PC-9 (cell line): ENCODE results near the gene GCC2. TPM values are rescaled to one million over a fixed set of nuclear protein-coding genes. Genes with fewer than 3 reads are reported as not detected.
"Not testable (repeated sequence)": the region's sequence is repeated elsewhere in the genome, so short reads cannot be mapped to it uniquely, and the experiment has no call there.

Source experiments
- BruUV-seq: library from RNA; stranded (reverse); fragments of 400-500 nt; replicated peaks from 2 replicates; lab custom pipeline; 2021; lab: Mats Ljungman, UMichigan
- CTCF ChIA-PET: fragments of 300-600 bp; sonication (Branson Sonifier 250); formaldehyde crosslinking; loops from one replicate; lab custom pipeline; 2022; ENCODE audit warnings: antibody characterized with exemption; lab: Charles Lee
- POLR2A ChIA-PET: fragments of 300-600 bp; sonication (Branson Sonifier 250); formaldehyde crosslinking; loops from one replicate; lab custom pipeline; 2022; ENCODE audit warnings: antibody characterized with exemption; ENCODE audit not compliant: unreplicated experiment; lab: Charles Lee
- DNase-seq, 2 experiments: peaks; one replicate each; pipeline versions ENCODE4 v3.0.0 to v3.0.0-alpha.2; 2015 to 2022; ENCODE audit warnings: mixed read lengths in 1 of 2
- H2AFZ ChIP-seq: fragments of 200-600 bp; sonication (generic); 2 replicates; pipeline ENCODE4 v1.8.1; 2017; ENCODE audit warnings: antibody characterized with exemption
- H3F3A ChIP-seq: fragments of 200-600 bp; sonication (generic); 2 replicates; pipeline ENCODE4 v1.8.1; 2017; ENCODE audit warnings: antibody characterized with exemption, mild to moderate bottlenecking, low read depth; ENCODE audit not compliant: insufficient read depth
- H3K27ac ChIP-seq: fragments of 200-600 bp; sonication (generic); 2 replicates; pipeline ENCODE4 v1.6.1; 2016; ENCODE audit warnings: mixed run types
- H3K27me3 ChIP-seq: fragments of 200-600 bp; sonication (generic); 2 replicates; pipeline ENCODE4 v1.6.1; 2016; ENCODE audit warnings: low read depth, mixed run types; ENCODE audit not compliant: insufficient read depth
- H3K36me3 ChIP-seq: fragments of 200-600 bp; sonication (generic); 2 replicates; pipeline ENCODE4 v1.6.1; 2016; ENCODE audit warnings: low read depth, mixed run types
- H3K4me1 ChIP-seq: fragments of 200-600 bp; sonication (generic); replicated peaks from 2 replicates; pipeline ENCODE4 v1.6.1; 2016; ENCODE audit warnings: mixed run types; ENCODE audit not compliant: insufficient read depth
- H3K4me2 ChIP-seq: fragments of 200-600 bp; sonication (generic); 2 replicates; pipeline ENCODE4 v1.6.1; 2017; ENCODE audit warnings: mixed run types
- H3K4me3 ChIP-seq: fragments of 200-600 bp; sonication (generic); 2 replicates; pipeline ENCODE4 v1.6.1; 2016; ENCODE audit warnings: mixed run types
- H3K79me2 ChIP-seq: fragments of 200-600 bp; sonication (generic); 2 replicates; pipeline ENCODE4 v1.6.1; 2017; ENCODE audit warnings: low read depth, mixed run types
- H3K9me2 ChIP-seq: fragments of 200-600 bp; sonication (generic); 2 replicates; pipeline ENCODE4 v1.8.1; 2017; ENCODE audit warnings: mild to moderate bottlenecking; ENCODE audit not compliant: insufficient read depth
- H3K9me3 ChIP-seq: fragments of 200-600 bp; sonication (generic); 2 replicates; pipeline ENCODE4 v1.8.1; 2016; ENCODE audit warnings: low read depth; ENCODE audit not compliant: insufficient read depth
- H4K20me1 ChIP-seq: fragments of 200-600 bp; sonication (generic); 2 replicates; pipeline ENCODE4 v1.8.1; 2017; ENCODE audit not compliant: insufficient read depth
- EZH2 ChIP-seq: fragments of 200-600 bp; sonication (generic); IDR thresholded peaks from 2 replicates; pipeline ENCODE4 v1.8.0; 2017; ENCODE audit warnings: antibody characterized with exemption, low read depth
- intact Hi-C: fragments of 100-400 bp; cut with micrococcal nuclease; formaldehyde crosslinking; loops from one replicate; pipeline ENCODE4 v1.10.0; 2022; ENCODE audit not compliant: unreplicated experiment
- total RNA-seq: library from RNA; stranded (reverse); gene quantifications from 2 replicates; pipeline ENCODE4 v1.2.3, GENCODE V29; 2021
- TF ChIP-seq, protein P1 (sequence below): fragments of 200-600 bp; sonication (generic); conservative IDR thresholded peaks from 2 replicates; pipeline ENCODE4 v1.6.1; 2017; ENCODE audit warnings: mixed run types, antibody characterized with exemption, mild to moderate bottlenecking, moderate library complexity

The GCC2 gene
- total RNA-seq, 1 experiment from 2014 or later: 49.1 TPM

- H3K79me2 ChIP-seq: peaks cover 19% of the 10 kb centered on the region
- TF ChIP-seq EZH2: no peak
- TF ChIP-seq, protein P1, sequence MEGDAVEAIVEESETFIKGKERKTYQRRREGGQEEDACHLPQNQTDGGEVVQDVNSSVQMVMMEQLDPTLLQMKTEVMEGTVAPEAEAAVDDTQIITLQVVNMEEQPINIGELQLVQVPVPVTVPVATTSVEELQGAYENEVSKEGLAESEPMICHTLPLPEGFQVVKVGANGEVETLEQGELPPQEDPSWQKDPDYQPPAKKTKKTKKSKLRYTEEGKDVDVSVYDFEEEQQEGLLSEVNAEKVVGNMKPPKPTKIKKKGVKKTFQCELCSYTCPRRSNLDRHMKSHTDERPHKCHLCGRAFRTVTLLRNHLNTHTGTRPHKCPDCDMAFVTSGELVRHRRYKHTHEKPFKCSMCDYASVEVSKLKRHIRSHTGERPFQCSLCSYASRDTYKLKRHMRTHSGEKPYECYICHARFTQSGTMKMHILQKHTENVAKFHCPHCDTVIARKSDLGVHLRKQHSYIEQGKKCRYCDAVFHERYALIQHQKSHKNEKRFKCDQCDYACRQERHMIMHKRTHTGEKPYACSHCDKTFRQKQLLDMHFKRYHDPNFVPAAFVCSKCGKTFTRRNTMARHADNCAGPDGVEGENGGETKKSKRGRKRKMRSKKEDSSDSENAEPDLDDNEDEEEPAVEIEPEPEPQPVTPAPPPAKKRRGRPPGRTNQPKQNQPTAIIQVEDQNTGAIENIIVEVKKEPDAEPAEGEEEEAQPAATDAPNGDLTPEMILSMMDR: no peak
- CTCF ChIA-PET: no interaction called here
- H3K27ac ChIP-seq: no peak overlapping the region; the same call in 1 of the 2 replicates
- no peaks in the 10 kb centered on the region; the same call in 1 of the 2 replicates for H4K20me1 ChIP-seq
- POLR2A ChIA-PET: no interaction called here
- no peak overlapping the region for H2AFZ ChIP-seq
- intact Hi-C loops: no loop called here
- H3K9me3 ChIP-seq: no peaks in the 10 kb centered on the region
- DNase-seq: no peak
- BruUV-seq: no TSS peak
- no peak overlapping the region for H3K4me2 ChIP-seq
- H3F3A ChIP-seq: no peaks in the 10 kb centered on the region
- H3K27me3 ChIP-seq: no peaks in the 10 kb centered on the region
- no peaks in the 10 kb centered on the region for H3K9me2 ChIP-seq
- H3K36me3 ChIP-seq: peaks cover 31% of the 10 kb centered on the region
- H3K4me1 ChIP-seq: peaks cover 18% of the 10 kb centered on the region
- no peak overlapping the region for H3K4me3 ChIP-seq
Measured at GRCh38 chr2:108451976-108452375, 3.0 kb downstream of the GCC2 start.

DNA sequence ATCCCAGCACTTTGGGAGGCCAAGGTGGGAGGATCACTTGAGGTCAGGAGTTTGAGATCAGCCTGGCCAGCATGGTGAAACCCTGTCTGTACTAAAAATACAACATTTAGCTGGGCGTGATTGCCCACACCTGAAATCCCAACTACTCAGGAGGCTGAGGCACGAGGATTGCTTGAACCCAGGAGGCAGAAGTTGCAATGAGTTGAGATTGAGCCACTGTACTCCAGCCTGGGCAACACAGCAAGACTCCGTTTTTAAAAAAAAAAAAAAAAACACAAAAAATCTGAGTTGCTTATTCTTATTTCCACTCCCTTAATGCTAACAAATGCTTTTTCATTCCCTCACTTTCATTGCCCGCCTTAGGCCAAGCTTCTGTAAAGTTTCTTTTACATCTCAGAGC is 4.5 kb downstream of the GCC2 start:
- H3K4me3 ChIP-seq, H4K20me1 ChIP-seq, intact Hi-C loops, H3K27me3 ChIP-seq, H2AFZ ChIP-seq, H3K9me2 ChIP-seq, H3F3A ChIP-seq, POLR2A ChIA-PET, H3K27ac ChIP-seq, BruUV-seq, H3K4me2 ChIP-seq, H3K9me3 ChIP-seq, CTCF ChIA-PET, DNase-seq: not testable (repeated sequence)
- Histone ChIP-seq H3K79me2 (peaks cover 19% of the 10 kb centered on the region), H3K4me1 (peaks cover 12% of the 10 kb centered on the region), H3K36me3 (peaks cover 34% of the 10 kb centered on the region)

DNA sequence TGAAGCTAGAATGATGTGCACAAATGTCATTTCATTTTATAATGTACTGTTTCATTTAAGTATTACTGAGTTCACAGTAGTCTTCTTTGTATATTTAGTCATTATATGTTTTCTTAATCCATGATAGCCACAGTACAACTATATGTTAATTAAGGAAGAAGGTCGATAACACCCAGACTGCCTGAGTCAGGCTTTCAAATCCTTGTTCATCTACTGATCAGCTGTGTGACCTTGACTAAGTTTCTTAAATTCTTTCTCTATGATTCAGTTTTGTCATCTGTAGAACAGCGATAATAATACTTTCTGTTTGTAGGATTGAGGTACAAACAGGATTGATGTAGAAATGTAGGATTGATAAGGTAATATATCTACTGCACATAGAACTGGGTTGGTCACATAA is 5.4 kb downstream of the GCC2 start:
- ChIA-PET CTCF (no interaction called here), POLR2A (no interaction called here)
- BruUV-seq: no TSS peak
- peaks cover 39% of the 10 kb centered on the region for H3K36me3 ChIP-seq
- peaks cover 12% of the 10 kb centered on the region for H3K4me1 ChIP-seq
- H3F3A ChIP-seq: no peaks in the 10 kb centered on the region
- intact Hi-C loops: no loop called here
- H2AFZ ChIP-seq: no peak overlapping the region
- peaks cover 3% of the 10 kb centered on the region; the same call in 1 of the 2 replicates for H4K20me1 ChIP-seq
- H3K27me3 ChIP-seq: no peaks in the 10 kb centered on the region
- no peak overlapping the region for H3K4me2 ChIP-seq
- TF ChIP-seq EZH2: no peak
- TF ChIP-seq, protein P1: no peak
- DNase-seq: no peak
- peaks cover 17% of the 10 kb centered on the region for H3K79me2 ChIP-seq
- H3K4me3 ChIP-seq: no peak overlapping the region
- no peaks in the 10 kb centered on the region for H3K9me3 ChIP-seq
- no peaks in the 10 kb centered on the region for H3K9me2 ChIP-seq
- H3K27ac ChIP-seq: no peak overlapping the region

DNA sequence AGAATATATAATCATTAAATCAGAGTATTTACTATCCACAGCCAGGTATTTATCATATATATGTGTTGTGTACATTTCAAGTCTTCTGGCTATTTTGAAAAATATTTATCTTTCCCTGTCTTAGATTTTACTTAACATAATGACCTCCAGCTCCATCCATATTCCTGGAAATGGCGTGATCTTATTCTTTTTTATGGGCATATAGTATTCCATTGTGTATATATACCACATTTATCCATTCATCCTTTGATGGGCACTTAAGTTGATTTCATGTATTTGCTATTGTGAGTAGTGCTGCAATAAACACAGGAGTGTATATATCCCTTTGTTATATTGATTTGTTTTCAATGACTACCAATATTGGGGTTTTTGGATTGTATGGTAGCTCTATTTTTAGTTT is 6.6 kb downstream of the GCC2 start:
- Histone ChIP-seq H2AFZ (no peak overlapping the region), H3K4me3 (no peak overlapping the region), H3K27ac (no peak overlapping the region), H3K9me2 (no peaks in the 10 kb centered on the region), H3K27me3 (no peaks in the 10 kb centered on the region), H3K36me3 (peaks cover 45% of the 10 kb centered on the region), H3F3A (no peaks in the 10 kb centered on the region), H3K79me2 (peaks cover 6% of the 10 kb centered on the region), H3K4me2 (no peak overlapping the region), H3K9me3 (no peaks in the 10 kb centered on the region), H3K4me1 (0 out of 2 replicates have a peak, but pooled peaks cover 6% of the 10 kb centered on the region), H4K20me1 (peaks cover 3% of the 10 kb centered on the region; the same call in 1 of the 2 replicates)
- TF ChIP-seq, protein P1: no peak
- no peak for TF ChIP-seq EZH2
- no peak for DNase-seq
- ChIA-PET CTCF (no interaction called here), POLR2A (no interaction called here)
- no TSS peak for BruUV-seq
- intact Hi-C loops: no loop called here
